ENCODE results near the gene PCBP3.
"Not testable (repeated sequence)": the region's sequence is repeated elsewhere in the genome, so short reads cannot be mapped to it uniquely, and the experiment has no call there.

Gene PCBP3

DNA sequence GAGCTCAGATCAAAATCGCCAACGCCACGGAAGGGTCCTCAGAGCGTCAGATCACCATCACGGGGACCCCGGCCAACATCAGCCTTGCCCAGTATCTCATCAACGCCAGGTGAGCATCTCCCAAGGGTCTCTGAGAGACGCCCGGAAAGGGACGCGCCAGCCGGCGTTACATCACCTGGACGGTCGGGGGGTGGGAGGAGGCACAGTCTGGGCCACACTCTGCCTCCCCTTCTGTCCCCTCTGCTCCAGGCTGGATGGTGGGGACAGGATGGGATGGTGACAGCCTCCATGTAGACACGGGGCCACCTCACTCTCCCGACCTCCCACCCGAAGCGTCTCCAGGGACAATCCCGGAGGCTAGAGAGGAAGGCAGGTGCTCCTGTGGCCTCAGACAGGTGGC, 296.6 kb downstream of the PCBP3 start:
- no peak for DNase-seq

DNA sequence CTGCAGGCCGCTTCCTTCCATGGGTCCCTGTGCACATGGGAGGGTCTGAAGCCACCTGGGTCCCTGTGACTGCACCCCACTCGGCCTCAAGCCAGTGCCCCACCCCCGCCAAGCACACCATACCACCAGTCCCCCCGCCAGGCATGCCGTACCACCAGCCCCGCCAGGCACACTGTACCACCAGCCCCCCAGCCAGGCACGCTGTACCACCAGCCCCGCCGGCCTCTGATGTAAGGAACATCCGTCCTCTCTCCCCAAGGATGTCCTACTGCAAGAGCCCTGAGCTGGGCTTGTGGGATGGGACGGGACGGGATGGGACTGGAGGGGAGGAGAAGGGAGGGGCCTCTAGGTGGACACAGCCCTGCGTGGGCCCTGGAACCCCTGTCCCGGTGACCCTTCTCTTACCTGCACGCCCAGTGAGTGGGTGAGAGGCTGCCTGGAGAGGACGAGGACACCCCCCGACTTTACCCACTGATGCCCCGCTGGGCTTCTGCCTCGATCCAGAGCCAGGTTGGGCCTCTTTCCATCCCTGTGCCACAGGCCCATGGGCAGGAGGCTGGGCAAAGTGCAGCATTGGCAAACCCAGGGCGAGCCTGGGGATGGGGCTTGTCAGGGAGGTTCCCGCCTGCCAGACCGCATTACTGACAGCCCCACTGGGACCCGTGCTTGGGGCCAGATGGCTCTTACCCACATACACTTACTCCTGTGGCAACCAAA, 297.3 kb downstream of the PCBP3 start:
- no peak for DNase-seq

DNA sequence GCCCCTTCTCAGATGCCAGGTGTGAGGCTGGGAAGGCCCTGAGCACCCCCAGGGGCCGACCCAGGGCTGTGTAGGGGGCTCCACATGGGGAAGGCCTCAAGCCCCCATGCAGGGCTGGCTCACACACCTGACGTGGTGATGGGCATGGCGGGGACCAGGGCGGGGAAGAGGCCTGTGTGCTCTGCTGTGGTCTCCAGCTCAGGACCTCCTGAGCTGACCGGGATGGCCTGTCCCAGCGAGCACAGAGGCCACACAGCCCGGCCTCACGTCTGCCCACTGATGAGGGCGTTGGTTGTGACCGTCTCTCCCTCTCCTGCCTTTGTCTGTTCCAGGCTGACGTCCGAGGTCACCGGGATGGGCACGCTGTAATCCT, 297.8 kb downstream of the PCBP3 start:
- no peak for DNase-seq

DNA sequence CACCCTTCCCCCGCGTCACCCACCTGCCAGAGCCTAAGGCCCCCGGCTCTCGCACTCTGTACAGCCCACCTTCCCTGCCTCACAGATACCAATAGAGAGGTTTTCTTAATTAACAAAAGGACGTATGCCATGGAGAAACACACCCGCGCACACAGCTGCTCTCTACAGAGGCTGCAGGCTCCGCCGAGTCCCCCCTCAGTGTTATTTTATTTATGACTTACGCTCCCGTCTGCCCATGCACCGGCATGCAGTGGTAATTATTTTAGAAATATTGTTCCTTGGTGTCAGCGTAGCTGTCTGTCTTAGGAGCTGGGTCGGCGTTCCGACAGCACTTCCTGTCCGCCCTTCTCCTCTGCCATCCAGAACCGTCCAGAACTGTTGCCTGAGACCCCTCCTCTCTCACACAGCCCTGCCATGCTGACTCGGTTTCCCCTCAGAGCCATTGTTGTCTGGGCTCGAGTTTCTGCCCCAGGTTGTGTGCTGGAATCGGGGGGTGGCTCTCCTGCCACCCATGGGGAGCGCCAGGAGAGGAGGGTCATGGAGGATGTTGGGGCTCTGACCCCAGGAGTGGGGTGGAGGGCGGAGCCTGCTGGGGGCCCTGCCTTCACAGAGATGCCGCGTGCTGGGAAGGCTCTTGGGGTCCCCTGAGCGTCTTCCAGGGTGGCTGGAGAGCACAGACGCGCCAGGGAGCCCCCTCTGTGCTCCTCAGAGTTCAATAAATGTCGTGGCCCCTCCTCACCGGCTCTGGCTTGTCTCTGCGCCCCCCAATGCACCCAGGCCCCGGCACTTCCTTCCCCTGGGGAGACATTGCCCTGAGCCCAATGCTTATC, 298.4 kb downstream of the PCBP3 start:
- no peak for DNase-seq

DNA sequence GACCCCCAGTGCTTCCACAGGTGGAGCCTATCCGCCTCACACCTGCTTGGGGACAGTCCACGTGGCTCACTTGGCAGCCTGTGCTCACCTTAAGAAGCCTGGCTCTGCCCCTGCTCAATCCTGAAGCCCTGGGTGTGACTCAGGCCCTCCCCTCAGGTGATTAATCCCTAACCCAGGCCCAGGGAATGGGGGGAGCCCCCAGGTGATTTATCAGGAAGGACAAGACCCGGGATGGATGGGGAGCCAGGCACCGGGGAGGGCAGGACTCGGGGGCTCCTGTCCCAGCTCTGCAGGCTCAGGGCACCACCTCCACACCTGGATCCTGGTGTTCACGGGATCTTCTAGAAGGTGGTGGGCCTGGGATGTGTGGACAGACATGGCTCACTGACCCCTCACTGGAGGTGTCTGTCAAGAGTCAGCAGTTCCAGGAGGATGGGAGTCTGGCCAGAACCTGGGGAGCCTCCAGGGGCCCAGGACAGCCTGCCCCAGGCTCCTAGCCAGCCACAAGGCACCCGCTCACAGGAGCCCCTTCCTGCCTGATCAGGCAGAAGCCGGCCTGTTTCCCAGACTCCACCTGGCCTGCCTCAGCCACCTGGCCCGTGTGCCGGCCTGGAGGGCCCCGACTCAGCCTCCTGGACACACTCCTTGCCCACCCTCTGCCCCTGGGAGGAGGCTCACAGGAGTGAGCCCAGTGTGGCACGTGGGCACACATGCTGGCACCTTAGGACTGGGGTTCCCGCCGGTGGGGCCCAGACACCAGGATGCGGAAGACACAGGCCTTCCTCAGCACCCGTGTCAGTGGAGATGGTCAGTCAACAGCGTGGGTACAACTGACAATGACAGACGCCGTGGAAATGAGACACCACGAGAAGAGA, 299.5 kb downstream of the PCBP3 start:
- DNase-seq, result no peak

DNA sequence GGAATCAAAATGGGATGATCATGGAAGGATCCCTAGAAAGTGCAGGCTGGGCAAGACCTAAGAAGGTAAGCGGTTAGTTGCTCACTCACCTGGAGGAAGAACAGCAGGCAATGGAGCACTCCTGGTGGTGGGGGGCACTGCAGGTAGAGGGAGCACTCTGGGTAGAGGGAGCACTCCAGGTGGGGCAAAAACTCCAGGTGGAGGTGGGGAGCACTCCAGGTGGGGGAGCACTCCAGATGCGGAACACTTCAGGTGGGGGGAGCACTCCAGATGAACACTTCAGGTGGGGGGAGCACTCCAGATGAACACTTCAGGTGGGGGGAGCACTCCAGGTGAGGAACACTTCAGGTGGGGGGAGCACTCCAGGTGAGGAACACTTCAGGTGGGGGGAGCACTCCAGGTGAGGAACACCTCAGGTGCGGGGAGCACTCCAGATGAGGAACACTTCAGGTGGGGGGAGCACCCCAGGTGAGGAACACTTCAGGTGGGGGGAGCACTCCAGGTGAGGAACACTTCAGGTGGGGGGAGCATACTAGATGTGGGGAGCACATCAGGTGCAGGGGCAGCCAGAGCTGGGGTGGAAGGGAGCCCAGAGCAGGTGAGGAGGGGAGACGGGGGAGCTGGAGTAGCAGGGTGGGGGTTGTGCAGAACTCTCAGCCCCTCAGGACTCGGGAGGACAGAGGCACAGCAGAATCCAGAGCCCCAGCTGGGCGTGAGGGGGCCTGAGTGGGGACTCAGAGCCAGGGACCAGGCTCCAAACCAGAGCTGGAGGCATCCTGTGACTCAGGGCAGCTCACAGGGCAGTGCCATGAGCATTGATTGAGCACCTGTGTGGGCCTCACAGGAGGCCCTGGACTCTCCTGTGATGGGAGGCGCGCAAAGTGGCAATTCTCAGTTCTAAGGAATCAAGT, 300.4 kb downstream of the PCBP3 start:
- no peak for DNase-seq

DNA sequence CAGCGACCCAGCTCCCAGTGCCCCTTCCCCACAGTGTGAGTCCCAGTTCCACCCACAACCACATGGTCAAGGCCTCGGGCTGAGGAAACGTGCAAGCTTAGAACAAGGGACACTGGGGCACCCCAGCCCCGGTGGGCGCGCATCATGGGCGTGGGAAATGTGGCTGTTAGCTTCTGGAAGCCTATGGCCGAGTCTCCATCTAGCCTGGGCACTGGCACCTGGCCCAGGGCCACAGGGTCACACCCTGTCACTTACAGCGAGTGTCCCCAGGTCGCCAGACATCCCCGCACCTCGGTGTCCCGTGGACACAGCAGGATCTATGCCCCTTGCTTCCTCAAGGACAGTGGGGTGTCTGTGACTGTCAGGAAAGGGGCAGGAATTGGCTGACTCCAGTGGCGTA, 301.1 kb downstream of the PCBP3 start:
- DNase-seq, result no peak

DNA sequence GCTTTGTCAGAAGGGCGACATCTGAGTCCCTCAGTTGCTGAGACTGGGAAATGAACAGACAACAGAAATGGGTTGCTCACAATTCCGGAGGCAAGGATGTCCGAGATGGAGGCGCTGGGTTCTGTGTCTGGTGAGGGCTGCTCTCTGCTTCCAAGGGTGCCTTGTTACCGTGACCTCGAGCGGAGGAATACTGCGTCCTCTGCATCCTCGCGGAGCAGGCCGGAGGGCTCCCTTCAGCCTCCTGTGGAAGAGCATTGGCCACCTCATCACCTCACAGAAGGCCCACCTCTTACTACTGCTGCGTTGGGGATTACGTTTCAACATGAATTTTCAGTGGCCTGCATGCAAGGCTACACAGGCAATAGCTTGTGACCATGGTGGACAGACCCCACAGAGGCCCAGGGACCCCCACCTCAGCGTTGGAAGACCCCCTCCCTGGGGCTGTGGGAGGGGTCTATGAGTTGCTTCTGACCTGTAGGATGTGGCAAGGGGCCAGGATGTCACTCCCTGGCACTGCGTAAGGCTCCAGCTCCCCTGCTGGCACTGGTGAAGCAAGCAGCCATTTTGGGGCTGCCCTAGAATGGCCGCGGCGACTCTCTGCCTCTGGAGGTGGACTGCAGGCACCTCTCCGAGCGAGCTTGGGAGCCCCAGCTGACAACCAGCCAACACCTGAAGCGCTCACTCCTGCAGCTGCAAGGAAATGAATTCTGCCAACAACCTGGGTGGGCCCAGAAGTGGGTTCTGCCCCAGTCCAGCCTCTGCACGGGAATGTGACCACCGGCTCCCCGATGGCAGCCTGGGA, 301.7 kb downstream of the PCBP3 start:
- DNase-seq, result no peak

DNA sequence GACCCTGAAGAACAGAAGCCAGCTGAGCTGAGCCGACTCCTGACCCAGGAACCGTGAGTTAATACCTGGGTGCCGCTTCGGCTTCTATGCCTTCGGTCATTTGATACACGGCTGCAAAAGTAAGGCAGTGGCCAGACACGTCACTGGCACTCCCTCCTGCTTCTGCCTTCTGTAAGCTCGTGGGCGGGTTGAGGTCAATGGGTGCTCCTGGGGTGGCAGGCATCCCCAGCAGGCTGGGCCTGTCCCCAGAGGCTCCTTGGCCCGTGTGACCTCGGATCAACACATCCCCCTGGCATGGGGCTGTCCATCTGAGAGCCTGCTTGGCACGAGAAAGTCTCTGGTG, 302.3 kb downstream of the PCBP3 start:
- no peak for DNase-seq

DNA sequence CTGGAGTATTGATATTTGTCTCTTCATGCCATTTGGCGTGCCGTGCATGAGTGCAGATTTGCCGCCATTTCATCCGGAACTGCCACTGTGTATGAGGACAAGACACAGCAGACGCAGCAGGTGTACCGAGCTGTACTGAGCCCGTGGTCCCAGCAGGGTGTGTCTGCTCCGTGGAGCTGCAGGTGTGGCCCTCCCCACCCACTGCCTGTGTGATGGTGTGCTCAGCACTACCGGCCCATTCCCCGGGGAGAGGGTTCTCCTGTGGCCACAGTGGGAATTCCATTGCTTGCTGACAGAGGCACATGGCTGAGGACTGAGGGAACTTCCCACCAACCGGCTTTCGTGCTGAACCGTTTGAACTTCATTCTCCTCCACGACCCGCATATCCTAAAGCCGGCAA, 303.8 kb downstream of the PCBP3 start:
- no peak for DNase-seq

DNA sequence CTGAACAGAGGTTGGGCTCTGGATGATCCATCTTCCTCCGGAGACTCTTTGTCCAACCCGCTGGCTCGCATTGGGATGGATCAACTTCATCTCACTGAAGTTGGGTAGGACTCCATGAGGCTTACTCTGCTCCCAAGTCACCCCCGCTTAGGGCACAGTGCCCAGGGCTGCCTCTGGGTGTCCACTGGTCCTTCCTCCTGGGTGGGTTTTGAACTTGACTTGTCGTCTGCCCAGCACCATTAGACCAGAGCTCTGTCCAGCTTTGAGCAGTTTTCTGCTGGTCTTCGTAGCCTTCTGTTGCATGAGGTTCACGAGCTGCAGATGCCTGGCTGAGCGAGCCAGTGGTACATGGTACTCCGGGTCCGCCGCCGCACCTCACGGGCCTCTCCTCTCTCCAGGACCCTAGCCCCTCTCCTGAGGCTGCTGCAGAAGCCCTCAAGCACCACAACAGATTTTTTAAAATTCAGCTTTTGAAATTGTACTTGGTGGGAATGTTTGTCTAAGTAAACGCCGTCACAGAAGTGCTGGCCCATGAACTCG, 304.3 kb downstream of the PCBP3 start:
- DNase-seq, result no peak

DNA sequence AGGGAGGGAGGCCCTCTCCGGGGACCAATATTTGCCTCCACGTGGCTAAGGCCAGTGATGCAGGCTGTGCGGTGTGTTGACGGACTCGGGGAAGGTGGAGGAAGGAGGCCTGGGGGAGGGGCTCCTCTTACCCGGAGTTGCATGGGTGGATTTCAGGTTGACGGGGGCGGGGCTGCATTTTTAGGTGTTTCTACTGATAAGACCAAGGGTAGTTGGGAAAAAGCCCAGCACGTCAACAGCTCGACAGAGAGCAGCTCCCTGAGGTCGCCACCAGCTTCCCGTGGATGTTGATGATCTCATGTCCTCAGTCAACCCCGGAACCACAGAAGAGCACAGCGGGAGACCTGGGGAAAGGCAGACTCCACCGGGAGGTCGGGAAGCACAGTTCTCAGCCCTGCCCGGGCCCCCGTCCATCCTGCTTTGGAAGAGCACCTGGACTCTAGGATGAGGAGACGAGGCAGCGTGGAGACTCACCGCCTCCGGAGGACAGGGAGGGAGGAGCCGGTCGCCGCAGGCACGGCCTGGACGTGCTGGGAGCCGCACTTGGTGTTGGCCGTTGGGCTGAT, 305.1 kb downstream of the PCBP3 start:
- DNase-seq, result no peak

DNA sequence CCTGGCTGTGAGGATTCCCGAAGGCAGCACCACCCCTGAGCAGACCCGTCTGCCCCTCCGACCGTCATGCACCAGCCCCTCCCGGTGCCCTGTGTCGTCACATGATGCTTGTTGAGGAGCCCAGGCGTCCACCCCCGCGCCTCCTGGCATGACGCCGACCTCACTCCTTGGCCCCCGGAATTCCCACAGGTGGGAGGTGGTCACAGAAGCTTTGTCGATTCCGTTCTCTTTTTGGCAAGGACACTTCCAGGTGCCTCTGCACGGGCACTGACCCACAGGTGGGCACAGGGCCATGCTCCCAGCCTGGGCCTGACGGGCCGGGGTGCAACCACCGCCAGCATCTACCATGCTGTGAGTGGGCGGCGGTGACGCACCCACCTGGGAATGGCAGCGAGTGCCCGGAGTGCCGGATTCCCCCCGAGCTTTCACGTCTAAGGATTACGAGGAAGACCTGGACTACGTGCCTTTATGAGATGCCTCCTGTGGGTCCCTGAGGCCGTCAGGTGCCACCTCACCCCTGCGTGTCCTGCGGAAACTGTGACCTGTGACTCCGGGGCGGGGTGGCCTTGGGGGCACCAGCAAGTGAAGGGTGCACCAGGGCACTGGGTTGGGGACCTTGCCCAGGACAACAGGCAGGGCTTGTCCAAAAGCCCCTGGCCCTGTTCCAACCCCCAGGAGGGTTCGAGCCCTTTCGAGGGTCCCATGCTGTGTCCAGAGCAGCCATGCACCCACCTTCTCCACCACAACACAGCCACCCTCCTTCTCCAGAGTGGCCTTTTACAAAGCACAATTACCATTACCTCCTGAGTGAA, 306.6 kb downstream of the PCBP3 start:
- DNase-seq, result no peak

DNA sequence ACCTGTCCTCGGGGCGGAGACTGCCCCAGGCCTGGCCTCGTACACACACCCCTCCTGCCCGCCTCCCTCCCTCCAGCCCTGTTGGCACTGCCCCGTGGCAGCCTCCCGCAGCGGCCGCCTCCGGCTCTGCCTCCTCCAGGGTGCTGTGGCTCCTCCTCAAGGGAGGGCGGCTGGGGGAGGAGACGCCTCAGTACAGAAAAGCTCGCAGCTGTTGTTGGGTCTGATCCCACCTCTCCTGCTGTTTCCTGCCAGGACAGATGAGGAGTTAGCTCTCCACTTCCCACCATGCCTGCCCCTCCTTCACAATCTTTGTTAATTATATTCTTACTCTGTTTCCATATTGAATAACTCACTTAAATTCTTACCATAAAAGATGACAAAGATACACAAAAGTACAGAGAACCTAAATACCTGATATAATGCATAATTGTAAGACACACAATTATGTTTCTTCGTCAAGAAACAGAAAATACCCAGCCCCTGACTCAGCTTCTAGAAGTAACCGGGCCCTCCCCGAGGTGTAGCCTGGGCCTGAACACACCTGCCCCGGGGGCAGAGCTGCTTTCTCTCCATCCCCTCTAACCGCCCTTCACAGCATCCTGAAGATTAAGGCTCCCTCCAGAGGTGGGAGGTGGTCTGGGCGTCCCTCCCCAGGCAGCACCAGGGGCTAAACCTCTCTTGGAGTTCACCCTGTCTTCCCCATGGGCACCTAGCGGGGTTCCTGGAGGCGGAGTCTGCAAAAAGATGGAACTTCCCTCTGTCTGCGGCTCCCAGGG, 307.4 kb downstream of the PCBP3 start:
- DNase-seq, result no peak

DNA sequence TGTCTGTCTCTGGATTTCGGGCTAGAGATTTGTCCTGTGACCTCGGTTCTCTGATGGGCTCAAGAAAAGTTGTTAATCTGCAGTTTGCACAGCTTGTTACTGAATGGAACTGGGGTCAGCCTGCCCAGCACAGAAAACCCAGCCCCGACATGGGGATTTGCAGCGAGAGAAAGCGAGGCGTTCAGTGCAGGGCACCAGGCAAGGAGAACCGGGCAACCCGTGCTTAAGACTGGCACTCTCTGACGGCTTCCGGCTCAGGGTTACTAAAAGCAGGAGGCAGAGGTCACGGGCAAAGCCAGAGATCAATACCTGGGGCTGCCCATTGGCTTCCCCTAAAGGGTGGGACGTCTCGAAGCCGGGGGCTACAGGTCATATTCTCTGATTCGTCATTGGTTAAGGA, 308.2 kb downstream of the PCBP3 start:
- no peak for DNase-seq

DNA sequence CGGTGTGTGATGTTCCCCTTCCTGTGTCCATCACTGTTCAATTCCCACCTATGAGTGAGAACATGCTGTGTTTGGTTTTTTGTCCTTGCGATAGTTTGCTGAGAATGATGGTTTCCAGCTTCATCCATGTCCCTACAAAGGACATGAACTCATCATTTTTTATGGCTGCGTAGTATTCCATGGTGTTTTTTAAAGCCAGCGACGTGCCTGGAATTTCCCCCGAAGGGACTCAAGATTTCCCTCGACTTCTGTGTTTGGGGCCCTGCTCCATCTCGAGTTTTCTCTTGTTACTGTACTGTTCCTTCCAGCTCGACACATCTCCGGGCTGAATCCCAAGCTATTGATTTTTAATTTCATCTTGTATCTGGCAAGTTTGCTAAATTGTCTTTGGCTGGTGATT, 309.0 kb downstream of the PCBP3 start:
- DNase-seq, result not testable (repeated sequence)

DNA sequence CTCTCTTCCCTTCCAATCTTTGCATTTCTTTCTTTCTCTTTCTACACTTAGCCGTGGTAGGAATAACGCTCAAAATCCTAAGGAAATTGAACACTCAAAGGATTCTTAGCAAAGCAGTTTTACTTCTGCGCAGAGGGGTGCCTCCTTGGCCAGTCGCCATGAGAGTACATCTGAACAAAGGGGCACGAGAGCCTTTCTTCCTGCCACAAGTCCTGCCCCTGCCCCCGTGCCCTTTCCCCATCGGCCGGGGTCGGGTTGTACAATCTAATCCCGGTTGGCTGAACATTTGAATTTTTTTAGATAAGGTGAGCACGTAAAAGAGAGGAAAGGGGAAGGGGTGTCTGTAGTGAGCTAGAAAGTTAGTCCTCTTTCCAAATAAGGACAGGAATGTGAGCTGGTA, 309.4 kb downstream of the PCBP3 start:
- DNase-seq, result no peak

DNA sequence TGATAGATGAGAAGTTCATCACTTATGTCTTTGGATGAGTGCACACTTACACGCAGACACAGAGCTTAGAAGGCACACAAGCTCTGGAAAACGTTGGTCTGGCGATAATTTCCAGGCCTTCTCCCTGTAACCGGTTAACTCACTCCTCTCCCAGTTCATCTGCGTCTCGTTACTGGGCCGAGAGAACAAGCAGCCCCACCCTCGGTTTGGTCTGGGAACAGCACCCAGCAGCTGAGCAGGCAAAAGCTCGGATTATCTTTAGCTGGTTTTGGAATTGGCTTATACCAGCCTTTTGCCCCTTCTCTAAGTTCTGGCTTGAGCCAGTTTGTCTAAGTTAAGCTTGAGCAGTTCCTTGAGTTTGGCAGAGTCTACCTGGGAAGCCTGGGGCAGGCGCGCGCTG, 310.7 kb downstream of the PCBP3 start:
- no peak for DNase-seq

DNA sequence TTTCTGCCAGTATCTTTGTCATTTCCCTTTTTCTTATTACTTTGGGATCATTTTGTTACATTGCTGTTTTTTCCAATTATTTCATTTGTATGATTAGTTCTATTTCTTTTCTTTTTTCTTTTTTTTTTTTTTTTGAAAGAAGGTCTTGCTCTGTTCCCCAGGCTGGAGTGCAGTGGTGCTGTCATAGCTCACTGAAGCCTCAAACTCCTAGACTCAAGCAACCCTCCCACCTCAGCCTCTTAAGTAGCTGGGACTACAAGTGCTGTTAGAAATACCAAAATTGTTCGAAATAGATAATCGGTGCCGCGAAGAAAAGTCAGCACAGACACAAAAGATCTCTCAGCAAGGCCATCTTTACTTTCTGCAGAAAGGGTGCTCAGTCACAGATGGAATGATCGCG, 311.4 kb downstream of the PCBP3 start:
- no peak for DNase-seq
